HG03354 (cell line): Measurements from ENCODE around the gene KCNAB1.
A peak's percentile ranks its signal among the peaks of the same experiment; 100 is the strongest.
"Not testable (repeated sequence)": the region's sequence is repeated elsewhere in the genome, so short reads cannot be mapped to it uniquely, and the experiment has no call there.

Experiments used
- ATAC-seq: cut with Tn5 transposase; IDR thresholded peaks from one replicate; pipeline ENCODE4 v1.9.1; 2021; ENCODE audit warnings: mild to moderate bottlenecking; ENCODE audit not compliant: unreplicated experiment, poor library complexity, severe bottlenecking

Gene KCNAB1

GRCh38 chr3:156214676-156215075 is 94.3 kb downstream of the KCNAB1 start:
- no peak for ATAC-seq

DNA sequence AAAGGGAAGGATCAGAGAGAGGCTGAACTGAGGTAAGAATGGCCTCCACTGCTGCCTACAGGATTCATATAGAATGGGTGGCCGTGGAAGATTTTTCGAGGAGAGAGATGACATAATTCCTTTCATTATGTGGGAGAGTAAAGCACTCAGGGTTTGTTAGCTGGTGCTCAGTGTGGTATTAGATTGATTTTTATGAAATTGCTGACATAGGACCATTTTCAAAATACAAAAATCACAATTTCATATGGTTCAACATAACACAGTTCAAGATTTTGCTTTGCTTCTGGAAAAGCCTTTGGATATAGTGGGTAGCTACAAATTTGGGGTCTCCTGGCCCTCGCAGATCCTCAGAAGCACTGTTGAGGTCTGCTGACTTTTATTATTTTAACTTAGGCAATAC is 95.4 kb downstream of the KCNAB1 start:
- no peak for ATAC-seq

DNA sequence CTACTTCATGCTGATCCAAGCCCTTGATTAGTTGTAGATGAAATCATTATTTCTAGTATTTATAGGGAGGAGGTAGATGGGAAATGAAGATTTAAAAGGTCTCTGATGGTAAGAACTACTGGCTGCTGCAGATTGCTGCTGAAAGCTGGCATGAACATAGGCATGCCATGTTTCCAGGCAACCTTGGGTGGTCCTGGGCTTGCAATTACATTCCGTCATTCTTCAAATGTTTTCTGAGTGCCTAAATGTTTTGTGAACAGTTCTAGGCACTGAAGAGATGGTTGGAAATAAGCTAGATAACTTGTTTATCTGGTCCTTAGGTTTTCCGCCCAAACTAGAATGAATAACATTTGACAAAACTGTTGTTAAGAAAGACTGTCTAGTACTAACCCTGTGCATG is 95.8 kb downstream of the KCNAB1 start:
- ATAC-seq, result no peak

- ATAC-seq, result no peak
These were observed 96.5 kb downstream of the KCNAB1 start for GRCh38 chr3:156216852-156217251.

- no peak for ATAC-seq
These were observed 97.4 kb downstream of the KCNAB1 start for GRCh38 chr3:156217674-156218352.

- no peak for ATAC-seq
These were observed 98.0 kb downstream of the KCNAB1 start for GRCh38 chr3:156218353-156218744.

DNA sequence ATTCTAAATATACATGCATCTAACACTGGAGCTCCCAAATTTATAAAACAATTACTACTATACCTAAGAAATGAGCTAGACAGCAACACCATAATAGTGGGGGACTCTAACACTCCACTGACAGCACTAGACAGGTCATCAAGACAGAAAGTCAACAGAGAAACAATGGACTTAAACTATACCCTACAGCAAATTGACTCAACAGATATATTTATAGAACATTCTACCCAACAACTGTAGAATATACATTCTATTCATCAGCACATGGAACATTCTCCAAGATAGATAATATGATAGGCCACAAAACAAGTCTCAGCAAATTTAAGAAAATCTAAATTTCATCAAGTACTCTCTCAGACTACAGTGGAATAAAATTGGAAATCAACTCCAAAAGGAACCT is 102.0 kb downstream of the KCNAB1 start:
- ATAC-seq, result not testable (repeated sequence)

DNA sequence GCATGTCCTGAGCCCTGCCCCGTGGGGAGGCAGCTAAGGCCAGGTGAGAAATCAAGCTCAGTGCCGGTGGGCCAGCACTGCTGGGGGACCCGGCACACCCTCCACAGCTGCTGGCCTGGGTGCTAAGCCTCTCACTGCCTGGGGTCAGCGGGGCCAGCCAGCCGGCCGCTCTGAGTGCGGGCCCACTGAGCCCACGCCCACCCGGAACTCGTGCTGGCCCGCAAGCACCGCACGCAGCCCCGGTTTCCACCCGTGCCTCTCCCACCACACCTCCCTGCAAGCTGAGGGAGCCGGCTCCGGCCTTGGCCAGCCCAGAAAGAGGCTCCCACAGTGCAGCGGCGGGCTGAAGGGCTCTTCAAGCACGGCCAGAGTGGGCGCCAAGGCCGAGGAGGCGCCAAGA is 103.7 kb downstream of the KCNAB1 start:
- not testable (repeated sequence) for ATAC-seq

- no peak for ATAC-seq
These were observed 106.5 kb downstream of the KCNAB1 start for GRCh38 chr3:156226676-156227420.

DNA sequence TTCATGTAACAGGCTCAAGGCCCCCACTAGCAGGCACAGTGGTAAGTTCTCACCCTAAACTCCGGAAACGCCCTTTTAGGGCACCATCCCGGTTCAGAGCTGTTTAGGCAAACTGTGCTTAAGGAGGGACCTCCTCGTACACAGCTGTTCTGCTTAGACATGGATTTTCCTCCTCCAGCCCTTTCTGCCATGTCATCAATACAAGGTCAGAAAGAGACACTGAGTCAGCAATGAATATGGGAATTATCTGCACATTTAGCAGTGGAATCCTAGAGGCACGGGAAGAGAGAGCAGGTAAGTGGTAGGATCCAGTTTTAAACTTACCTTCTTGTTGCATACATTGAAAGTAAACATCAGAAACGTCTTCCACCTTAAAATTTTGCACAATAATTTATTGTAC is 107.3 kb downstream of the KCNAB1 start:
- no peak for ATAC-seq

DNA sequence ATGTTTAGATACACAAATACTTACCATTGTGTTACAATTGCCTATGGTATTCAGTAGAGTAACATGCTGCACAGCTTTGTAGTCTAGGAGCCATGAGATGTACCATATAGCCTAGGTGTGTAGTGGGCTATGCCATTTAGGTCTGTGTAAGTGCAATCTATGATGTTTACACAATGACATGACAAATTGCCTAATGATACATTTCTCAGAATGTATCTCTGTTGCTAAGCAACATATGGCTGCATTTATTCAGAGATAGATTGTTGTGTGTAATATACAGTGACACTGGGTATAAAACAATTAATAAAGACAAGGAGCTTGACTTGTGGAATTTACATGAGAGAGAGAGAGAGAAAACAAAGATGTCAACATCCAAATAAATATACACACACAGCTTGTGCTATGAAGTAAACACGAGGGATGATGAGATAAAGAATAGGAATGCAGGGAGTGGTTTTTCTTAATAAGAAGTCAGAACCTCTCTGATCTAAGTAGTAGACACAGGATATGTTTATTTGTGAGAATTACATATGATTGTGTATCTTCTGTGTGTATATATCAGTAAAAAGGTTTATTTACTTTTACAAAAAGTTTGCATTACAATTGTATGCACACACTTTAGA is 110.0 kb downstream of the KCNAB1 start:
- no peak for ATAC-seq

DNA sequence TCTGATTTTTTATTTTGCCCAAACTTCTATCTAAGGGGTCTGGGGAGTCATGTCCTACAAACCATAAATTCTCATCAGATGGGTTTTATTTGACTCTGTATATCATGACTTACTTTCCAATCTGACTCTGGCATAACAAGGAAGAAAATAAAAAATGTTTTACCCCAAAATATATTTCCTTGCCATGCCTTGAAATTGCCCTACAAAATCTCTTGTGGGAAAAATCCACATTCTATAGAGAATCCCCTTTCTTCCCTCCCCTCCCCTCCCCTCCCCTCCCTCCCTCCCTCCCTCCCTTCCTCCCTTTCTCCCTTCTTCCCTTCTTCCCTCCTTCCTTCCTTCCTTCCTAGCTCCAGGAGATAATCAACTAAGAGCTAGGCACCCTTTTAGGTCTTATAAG is 110.8 kb downstream of the KCNAB1 start:
- not testable (repeated sequence) for ATAC-seq

DNA sequence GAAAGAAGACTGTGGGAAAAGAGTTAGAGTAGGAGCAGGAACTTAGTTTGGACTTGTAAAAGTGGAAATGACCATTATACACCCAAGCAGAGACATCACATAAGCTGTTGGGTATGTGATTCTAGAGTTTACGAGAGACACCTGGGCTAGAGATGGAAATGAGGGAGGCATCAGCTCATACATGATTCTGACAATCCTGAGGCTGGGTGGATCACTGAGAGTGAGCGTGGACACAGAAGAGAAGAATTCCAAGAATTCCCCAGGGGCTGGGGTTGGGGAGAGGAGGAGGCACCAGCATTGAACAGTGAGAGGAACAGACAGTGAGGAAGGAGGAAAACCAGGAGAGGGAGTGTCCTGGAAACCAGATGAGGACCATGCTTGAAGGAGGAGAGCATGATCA is 113.5 kb downstream of the KCNAB1 start:
- no peak for ATAC-seq

DNA sequence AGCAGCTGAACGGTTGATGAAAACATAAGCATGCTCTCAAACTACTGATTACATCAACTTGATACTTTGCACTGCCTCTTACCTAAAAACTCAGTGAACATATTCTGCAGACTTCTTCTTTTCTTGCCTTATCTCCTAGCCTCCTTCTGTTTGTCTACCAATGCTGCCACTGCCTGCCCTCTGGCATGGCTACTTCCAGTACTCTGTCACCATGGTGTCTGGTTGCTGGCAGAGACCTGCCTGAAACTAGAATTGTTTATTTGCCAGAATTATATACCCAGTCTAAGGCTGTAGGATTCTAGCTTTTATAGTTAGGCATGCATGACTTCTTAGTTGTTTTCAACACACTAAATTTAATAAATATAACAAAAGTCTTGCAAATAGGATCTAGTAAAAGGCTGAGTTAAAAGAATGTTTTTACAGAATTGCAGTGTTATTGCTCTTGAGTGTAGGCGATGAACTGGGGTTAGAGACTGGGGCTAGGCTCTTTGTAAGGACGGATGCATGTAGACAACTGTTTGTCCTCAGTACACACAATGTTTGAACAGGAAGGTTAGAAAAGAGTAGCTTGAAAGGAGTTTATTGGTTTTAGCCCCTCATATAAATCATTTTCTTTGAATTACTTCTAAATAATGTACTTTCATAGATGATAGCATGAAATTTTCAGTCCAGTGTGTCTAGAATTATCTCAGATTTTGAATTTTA is 116.3 kb downstream of the KCNAB1 start:
- ATAC-seq, result no peak

- ATAC-seq, result no peak
These were observed 120.3 kb downstream of the KCNAB1 start for GRCh38 chr3:156240642-156241041.

DNA sequence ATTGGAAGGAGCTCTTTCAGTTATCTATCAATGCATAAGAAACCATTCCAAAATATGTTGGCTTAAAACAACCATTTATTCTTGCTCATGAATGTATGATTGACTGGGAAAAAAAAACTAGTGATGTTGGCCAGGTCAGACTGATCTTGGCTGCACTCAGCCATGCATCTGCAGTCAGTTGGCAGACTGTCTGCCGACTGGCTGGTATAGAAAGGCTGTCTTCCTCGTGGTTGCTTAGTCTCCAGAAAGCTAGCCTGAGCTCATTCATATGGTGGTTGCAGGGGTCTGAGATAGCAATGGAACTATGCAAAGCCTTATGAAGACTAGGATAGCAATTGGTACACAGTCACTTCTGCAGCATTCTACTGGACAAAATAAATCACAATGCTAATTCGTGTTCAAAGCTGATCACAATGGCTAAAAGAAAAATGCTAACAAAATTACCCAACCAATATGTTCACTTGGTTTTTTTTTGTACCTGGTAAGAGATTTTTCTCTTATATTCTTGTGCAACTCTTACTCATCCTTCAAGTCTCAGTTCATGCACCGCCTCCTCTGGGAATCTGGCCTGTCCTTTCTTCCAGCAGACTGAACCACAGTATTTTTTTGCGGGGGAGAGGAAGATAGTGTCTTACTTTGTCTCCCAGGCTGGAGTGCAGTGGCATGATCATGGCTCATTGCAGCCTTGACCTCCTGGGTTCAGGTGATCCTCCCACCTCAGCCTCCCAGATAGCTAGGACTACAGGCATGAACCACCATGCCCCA is 126.8 kb downstream of the KCNAB1 start:
- no peak for ATAC-seq

GRCh38 chr3:156250550-156250949 is 130.2 kb downstream of the KCNAB1 start:
- ATAC-seq, result no peak

GRCh38 chr3:156251424-156251823 is 131.0 kb downstream of the KCNAB1 start:
- ATAC-seq, result no peak

DNA sequence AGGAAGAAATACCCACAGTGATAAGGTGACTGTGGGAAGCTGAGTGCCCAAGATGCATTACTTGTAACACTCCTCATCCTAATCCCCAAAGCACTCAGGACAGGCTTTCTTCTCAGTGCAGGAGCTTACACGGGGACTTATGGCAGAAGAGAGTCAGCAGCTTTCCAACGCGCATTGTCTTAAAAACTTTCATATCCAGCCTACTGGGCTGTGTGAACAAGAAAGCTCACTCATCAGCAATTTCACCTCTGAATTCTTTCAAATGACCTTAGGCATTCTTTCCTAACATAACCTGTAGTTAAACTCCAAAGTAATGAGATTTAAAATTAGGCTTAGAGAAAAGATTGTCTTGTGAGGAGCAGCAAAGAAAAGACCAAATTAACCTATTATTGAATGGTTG is 132.3 kb downstream of the KCNAB1 start:
- ATAC-seq, result no peak

GRCh38 chr3:156253150-156253549 is 132.8 kb downstream of the KCNAB1 start:
- peak; percentile 80 for ATAC-seq
